Left ventricle myocardium inferior (tissue), 1 donor: ENCODE results near the gene VHLL. TPM values are rescaled to one million over a fixed set of nuclear protein-coding genes. Genes with fewer than 3 reads are reported as not detected.

ENCODE experiments used
- DNase-seq: peaks from one replicate; pipeline ENCODE4 v3.0.0-alpha.2; 2020
- H3K27ac ChIP-seq: fragments of 200-600 bp; replicated peaks from 2 replicates; pipeline ENCODE4 v1.8.0; 2021
- H3K27me3 ChIP-seq: fragments of 200-600 bp; 2 replicates; pipeline ENCODE4 v1.8.0; 2021; ENCODE audit warnings: low read depth
- H3K36me3 ChIP-seq: fragments of 200-600 bp; 2 replicates; pipeline ENCODE4 v1.8.0; 2021
- H3K4me1 ChIP-seq: fragments of 200-600 bp; 2 replicates; pipeline ENCODE4 v1.8.0; 2021
- H3K4me3 ChIP-seq: fragments of 200-600 bp; 2 replicates; pipeline ENCODE4 v1.8.0; 2021; ENCODE audit warnings: mild to moderate bottlenecking, moderate library complexity
- H3K9me3 ChIP-seq: fragments of 200-600 bp; replicated peaks from 2 replicates; pipeline ENCODE4 v1.8.0; 2021
- intact Hi-C: fragments of 100-400 bp; cut with micrococcal nuclease; formaldehyde crosslinking; loops from one replicate; pipeline ENCODE4 v1.11.0; 2022
- total RNA-seq: library from RNA; stranded (reverse); fragmentation: NEBNext Ultra II Directional; extraction: Animal tissue kit (Norgen Biotek cat#: 25700); gene quantifications from one replicate; pipeline ENCODE4 v1.2.1, GENCODE V29; 2021
- TF ChIP-seq, protein P1 (sequence below): fragments of 200-600 bp; IDR thresholded peaks from 2 replicates; pipeline ENCODE4 v1.8.0; 2021; ENCODE audit warnings: antibody characterized with exemption, mild to moderate bottlenecking, borderline replicate concordance
- donor health status: DM: no; HTN: yes; CAD: no; lungs with severe emphysema.

Gene VHLL
- total RNA-seq, 1 donor from 2014 or later = not detected

DNA sequence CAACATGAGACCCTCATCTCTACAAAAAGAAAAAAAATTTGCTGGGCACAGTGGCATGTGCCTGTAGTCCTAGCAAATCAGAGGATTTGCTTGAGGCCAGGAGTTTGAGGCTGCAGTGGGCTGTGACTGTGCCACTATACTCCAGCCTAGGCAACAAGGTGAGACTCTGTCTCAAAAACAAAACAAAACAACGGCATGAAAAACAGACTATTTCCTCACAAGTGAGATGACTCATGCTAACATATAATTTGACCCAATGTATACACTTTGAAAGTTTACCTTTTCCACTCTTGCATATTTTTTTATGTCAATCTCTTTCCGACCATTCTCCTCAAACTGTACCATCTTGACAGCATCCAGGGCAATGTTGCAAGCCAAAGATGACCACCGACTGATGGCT is 21.5 kb upstream of the VHLL start:
- no peaks in the 10 kb centered on the region for H3K9me3 ChIP-seq
- DNase-seq = no peak
- H3K27ac ChIP-seq = no peak overlapping the region
- no peak overlapping the region for H3K4me3 ChIP-seq
- H3K36me3 ChIP-seq = peaks cover 100% of the 10 kb centered on the region
- H3K27me3 ChIP-seq = no peaks in the 10 kb centered on the region
- TF ChIP-seq, protein P1, sequence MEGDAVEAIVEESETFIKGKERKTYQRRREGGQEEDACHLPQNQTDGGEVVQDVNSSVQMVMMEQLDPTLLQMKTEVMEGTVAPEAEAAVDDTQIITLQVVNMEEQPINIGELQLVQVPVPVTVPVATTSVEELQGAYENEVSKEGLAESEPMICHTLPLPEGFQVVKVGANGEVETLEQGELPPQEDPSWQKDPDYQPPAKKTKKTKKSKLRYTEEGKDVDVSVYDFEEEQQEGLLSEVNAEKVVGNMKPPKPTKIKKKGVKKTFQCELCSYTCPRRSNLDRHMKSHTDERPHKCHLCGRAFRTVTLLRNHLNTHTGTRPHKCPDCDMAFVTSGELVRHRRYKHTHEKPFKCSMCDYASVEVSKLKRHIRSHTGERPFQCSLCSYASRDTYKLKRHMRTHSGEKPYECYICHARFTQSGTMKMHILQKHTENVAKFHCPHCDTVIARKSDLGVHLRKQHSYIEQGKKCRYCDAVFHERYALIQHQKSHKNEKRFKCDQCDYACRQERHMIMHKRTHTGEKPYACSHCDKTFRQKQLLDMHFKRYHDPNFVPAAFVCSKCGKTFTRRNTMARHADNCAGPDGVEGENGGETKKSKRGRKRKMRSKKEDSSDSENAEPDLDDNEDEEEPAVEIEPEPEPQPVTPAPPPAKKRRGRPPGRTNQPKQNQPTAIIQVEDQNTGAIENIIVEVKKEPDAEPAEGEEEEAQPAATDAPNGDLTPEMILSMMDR = no peak
- intact Hi-C loops = no loop called here
- no peaks in the 10 kb centered on the region for H3K4me1 ChIP-seq

DNA sequence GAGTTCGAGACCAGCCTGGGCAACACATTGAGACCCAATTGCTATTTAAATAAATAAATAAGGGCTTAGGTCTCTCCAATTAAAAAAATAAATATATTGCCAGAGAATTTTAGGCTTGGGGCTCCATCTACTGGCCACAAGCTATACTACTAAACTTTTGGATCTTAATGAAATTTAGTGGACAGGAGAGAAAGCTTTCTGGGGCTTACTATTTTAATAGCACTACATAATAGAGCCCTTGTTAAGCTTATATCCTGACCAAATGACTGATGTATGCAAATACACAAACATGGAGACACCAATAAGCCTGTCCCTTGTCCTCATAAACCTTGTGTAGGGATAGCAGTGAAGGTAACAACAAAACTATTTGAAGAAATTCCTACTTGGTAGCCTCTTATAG is 20.6 kb upstream of the VHLL start:
- no peak overlapping the region for H3K27ac ChIP-seq
- H3K27me3 ChIP-seq = no peaks in the 10 kb centered on the region
- intact Hi-C loops = no loop called here
- peaks cover 100% of the 10 kb centered on the region for H3K36me3 ChIP-seq
- no peak for DNase-seq
- H3K9me3 ChIP-seq = no peaks in the 10 kb centered on the region
- H3K4me1 ChIP-seq = no peaks in the 10 kb centered on the region
- TF ChIP-seq, protein P1 = peak; percentile 57
- no peak overlapping the region for H3K4me3 ChIP-seq

DNA sequence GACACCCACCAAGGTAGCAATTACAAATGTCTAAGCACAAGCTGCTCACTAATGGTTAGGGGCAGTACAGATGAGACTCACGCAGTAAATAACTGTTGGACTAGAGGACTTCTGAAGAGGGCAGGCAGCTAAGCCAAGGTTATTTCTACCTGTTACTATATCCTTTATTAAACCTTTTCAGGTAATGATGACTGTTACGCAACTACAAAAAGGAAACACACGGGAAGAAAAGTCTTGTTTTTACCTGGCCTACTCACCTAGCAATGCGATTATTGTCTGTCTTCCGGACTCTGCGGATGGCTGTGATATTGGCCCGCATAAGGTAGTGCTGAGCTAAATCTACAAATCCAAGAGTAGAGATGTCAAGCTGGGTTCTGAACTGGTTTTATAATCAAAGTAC is 17.8 kb upstream of the VHLL start:
- intact Hi-C loops = no loop called here

DNA sequence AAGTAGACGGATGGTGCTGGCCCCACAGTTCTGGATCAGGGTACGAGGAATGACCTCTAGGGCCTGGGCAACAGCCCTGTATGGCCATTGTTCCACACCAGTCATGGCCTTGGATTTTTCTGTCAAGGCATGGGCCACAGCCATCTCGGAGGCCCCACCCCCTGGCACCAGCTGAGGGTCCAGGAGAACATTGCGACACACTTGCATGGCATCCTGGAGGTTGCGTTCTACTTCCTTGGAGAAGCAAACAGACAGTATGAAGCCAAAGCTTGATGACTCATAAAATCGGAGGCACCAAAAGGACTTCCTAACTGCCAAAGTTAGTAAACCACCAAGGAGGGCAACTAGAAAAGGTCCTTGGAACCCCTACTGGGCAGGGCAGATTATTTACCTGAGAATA is 11.9 kb upstream of the VHLL start:
- Histone ChIP-seq H3K4me3 (no peak overlapping the region), H3K27ac (no peak overlapping the region), H3K4me1 (no peaks in the 10 kb centered on the region), H3K27me3 (no peaks in the 10 kb centered on the region), H3K36me3 (peaks cover 99% of the 10 kb centered on the region), H3K9me3 (no peaks in the 10 kb centered on the region)
- intact Hi-C loops = no loop called here
- TF ChIP-seq, protein P1 = no peak
- DNase-seq = no peak

More for the DNA sequence above, 17.8 kb upstream of the VHLL start:
- Histone ChIP-seq H3K36me3 (peaks cover 100% of the 10 kb centered on the region), H3K27ac (no peak overlapping the region), H3K4me3 (no peak overlapping the region), H3K9me3 (no peaks in the 10 kb centered on the region), H3K27me3 (no peaks in the 10 kb centered on the region), H3K4me1 (no peaks in the 10 kb centered on the region)
- TF ChIP-seq, protein P1 = no peak
- DNase-seq = no peak

DNA sequence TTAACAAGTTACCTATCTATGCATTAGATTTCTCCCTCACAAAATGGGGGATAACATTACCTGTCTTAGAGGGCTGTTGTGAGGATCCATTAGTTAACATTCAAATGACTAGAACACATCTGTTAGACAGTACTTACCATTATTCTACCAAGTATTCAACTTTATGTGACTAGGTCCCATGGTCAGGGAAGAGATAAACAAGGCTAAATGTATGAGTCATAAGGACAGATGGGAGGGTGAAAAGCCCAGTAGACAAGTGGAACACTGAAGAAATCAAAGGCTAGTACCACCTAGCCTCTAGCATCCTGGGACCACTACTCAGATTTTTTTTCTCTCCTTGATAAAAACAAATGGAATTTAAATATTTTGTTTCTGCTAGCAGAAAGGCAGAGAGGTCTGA is 9.0 kb upstream of the VHLL start:
- intact Hi-C loops = no loop called here
- no peak for DNase-seq
- no peak overlapping the region for H3K27ac ChIP-seq
- H3K27me3 ChIP-seq = no peaks in the 10 kb centered on the region
- H3K9me3 ChIP-seq = no peaks in the 10 kb centered on the region
- H3K4me3 ChIP-seq = no peak overlapping the region
- TF ChIP-seq, protein P1 = no peak
- H3K36me3 ChIP-seq = peaks cover 84% of the 10 kb centered on the region
- H3K4me1 ChIP-seq = no peaks in the 10 kb centered on the region

DNA sequence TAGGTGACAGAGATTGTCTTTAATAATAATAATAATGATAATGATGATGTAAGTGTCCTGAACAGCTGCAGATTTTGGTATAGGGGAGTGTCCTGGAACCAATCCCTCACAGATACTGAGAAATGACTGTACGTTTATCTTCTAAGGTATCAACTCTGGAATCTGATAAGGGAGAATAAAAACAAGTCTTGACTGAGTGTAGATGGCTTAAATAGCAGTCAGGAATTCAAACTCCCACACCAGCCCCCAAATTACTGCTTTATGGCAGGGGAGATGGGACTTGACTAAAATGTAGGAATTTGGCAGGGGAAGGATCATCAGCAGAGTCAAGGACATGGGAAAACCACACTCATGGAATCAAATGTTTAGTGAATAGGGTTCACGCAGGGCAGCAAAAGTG is 6.1 kb upstream of the VHLL start:
- H3K4me3 ChIP-seq = no peak overlapping the region
- H3K9me3 ChIP-seq = no peaks in the 10 kb centered on the region
- DNase-seq = no peak
- H3K27me3 ChIP-seq = no peaks in the 10 kb centered on the region
- intact Hi-C loops = no loop called here
- TF ChIP-seq, protein P1 = no peak
- H3K4me1 ChIP-seq = no peaks in the 10 kb centered on the region
- H3K36me3 ChIP-seq = peaks cover 56% of the 10 kb centered on the region
- H3K27ac ChIP-seq = no peak overlapping the region
